Measurements from ENCODE around the gene MS4A15. TPM values are rescaled to one million over a fixed set of nuclear protein-coding genes. Genes with fewer than 3 reads are reported as not detected.

The MS4A15 gene
- total RNA-seq, 3 donors from 2014 or later (not counting 1 experiment from before 2014, with no cell fraction given) = not detected

- 95% methylated on average over 7 of the region's 7 CpGs for WGBS (ENCODE audit: insufficient coverage)
These were observed 31.9 kb downstream of the MS4A15 start for GRCh38 chr11:60788401-60789125.

DNA sequence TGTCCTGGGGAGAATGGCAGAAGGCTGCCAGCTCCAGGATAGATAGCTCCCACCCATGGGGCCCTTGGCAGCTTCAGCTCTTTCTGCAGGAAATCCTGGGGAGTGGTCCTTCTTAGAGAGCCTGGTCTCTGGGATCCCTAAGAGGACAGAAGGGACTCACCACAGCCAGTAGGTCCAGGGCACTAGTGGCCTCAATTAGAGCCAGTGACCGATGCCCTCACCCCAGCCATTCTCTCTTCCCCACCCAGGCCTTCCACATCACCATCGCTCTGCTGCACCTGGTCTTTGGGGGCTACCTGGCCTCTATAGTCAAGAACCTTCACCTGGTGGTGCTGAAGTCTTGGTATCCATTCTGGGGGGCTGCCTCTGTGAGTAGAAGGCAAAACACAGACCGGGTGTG lies 34.1 kb downstream of the MS4A15 start:
- WGBS (ENCODE audit: insufficient coverage) = 96% methylated on average over 3 of the region's 3 CpGs
- H3K27me3 Mint-ChIP-seq (ENCODE audit: low read depth in 2 of 2) = peaks cover 0 to 7% of the 10 kb centered on the region in 2 donors
- H3K9me3 ChIP-seq (ENCODE audit: control insufficient read depth, insufficient read depth, low read length) = no peaks in the 10 kb centered on the region
- H3K27me3 ChIP-seq (ENCODE audit: control insufficient read depth, insufficient read depth, low read length) = no peaks in the 10 kb centered on the region
- no peak overlapping the region for H3K4me3 Mint-ChIP-seq
- no peak for TF ChIP-seq CTCF (IDR thresholded peaks at IDR 0.05)
- ATAC-seq (no peak), DNase-seq (no peak)
- H3K36me3 ChIP-seq (ENCODE audit: control insufficient read depth, insufficient read depth, low read length) = no peaks in the 10 kb centered on the region
- H3K36me3 Mint-ChIP-seq = no peaks in the 10 kb centered on the region
- intact Hi-C loops (cut with micrococcal nuclease) = no loop called here
- no peaks in the 10 kb centered on the region for H3K4me1 ChIP-seq (ENCODE audit: control insufficient read depth, insufficient read depth, low read length)
- no peaks in the 10 kb centered on the region for H3K9me3 Mint-ChIP-seq
- no peak overlapping the region for H3K4me3 ChIP-seq (ENCODE audit: low read length)
- H3K4me1 Mint-ChIP-seq = no peaks in the 10 kb centered on the region
- no peak overlapping the region for H3K27ac ChIP-seq (ENCODE audit: low read length)
- no peak overlapping the region for H3K27ac Mint-ChIP-seq

More at GRCh38 chr11:60788401-60789125, 31.9 kb downstream of the MS4A15 start:
- H3K27me3 Mint-ChIP-seq (ENCODE audit: low read depth in 2 of 2) = peaks cover 0 to 7% of the 10 kb centered on the region in 2 donors
- H3K36me3 Mint-ChIP-seq = no peaks in the 10 kb centered on the region
- Histone ChIP-seq H3K9me3 (ENCODE audit: control insufficient read depth, insufficient read depth, low read length) (no peaks in the 10 kb centered on the region), H3K36me3 (ENCODE audit: control insufficient read depth, insufficient read depth, low read length) (no peaks in the 10 kb centered on the region), H3K27ac (ENCODE audit: low read length) (no peak overlapping the region), H3K4me3 (ENCODE audit: low read length) (no peak overlapping the region), H3K4me1 (ENCODE audit: control insufficient read depth, insufficient read depth, low read length) (no peaks in the 10 kb centered on the region), H3K27me3 (ENCODE audit: control insufficient read depth, insufficient read depth, low read length) (no peaks in the 10 kb centered on the region)
- H3K27ac Mint-ChIP-seq = no peak overlapping the region
- no peak overlapping the region for H3K4me3 Mint-ChIP-seq
- no peaks in the 10 kb centered on the region for H3K4me1 Mint-ChIP-seq
- no peak for ATAC-seq
- no peak for DNase-seq
- no peaks in the 10 kb centered on the region for H3K9me3 Mint-ChIP-seq
- no peak for TF ChIP-seq CTCF (IDR thresholded peaks at IDR 0.05)
- intact Hi-C loops (cut with micrococcal nuclease) = no loop called here

DNA sequence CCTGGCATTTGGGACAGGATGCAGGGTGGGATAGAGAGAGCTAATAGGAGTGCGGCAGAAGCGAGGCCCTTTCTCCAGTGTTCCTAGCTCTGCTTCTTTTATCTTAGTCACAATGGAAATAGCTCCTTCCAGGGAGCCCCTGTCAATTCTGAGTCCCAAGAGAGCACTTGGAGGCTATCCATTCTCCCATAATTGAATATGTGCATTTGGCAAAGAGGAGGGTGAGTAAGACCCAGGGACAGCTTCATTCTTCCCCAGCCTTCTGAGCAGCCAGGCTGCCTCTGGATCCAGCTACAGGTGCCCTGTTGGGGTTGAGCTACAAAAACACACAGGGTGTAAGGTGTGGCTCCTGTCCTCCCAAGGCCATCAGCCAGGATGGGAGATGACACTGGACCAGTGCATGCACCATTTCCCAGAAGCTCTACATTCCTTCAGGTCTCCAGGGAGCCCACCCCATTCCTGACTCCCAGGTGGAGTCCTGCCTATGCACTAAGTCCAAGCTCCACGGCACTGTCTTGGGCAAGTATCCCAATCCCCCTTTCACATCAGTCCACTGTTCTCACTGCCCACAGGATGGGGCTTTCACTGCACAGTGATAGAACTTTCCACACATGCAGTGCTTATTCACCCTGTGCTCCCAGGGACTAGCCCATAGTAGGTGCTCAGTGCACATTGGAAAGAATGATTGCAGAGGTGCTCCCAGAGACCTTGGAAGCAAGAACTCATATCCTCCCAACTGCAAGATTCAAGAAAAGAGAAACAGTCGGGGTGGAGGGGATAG lies 34.7 kb downstream of the MS4A15 start:
- Histone ChIP-seq H3K27me3 (ENCODE audit: control insufficient read depth, insufficient read depth, low read length) (no peaks in the 10 kb centered on the region), H3K9me3 (ENCODE audit: control insufficient read depth, insufficient read depth, low read length) (no peaks in the 10 kb centered on the region), H3K27ac (ENCODE audit: low read length) (no peak overlapping the region), H3K4me3 (ENCODE audit: low read length) (no peak overlapping the region), H3K4me1 (ENCODE audit: control insufficient read depth, insufficient read depth, low read length) (no peaks in the 10 kb centered on the region), H3K36me3 (ENCODE audit: control insufficient read depth, insufficient read depth, low read length) (no peaks in the 10 kb centered on the region)
- Mint-ChIP-seq H3K9me3 (no peaks in the 10 kb centered on the region), H3K4me1 (no peaks in the 10 kb centered on the region), H3K36me3 (no peaks in the 10 kb centered on the region), H3K4me3 (no peak overlapping the region), H3K27me3 (ENCODE audit: low read depth in 2 of 2) (peaks cover 0 to 7% of the 10 kb centered on the region in 2 donors), H3K27ac (no peak overlapping the region)
- intact Hi-C loops (cut with micrococcal nuclease) = no loop called here
- 94% methylated on average over 4 of the region's 4 CpGs for WGBS (ENCODE audit: insufficient coverage)
- ATAC-seq (no peak), DNase-seq (no peak)
- no peak for TF ChIP-seq CTCF (IDR thresholded peaks at IDR 0.05)
